PC-3 (cell line): ENCODE data around the gene TBC1D2B. TPM values are rescaled to one million over a fixed set of nuclear protein-coding genes. Genes with fewer than 3 reads are reported as not detected.
"Not testable (repeated sequence)": the region's sequence is repeated elsewhere in the genome, so short reads cannot be mapped to it uniquely, and the experiment has no call there.

ENCODE experiments used
- ATAC-seq: fragments of 200-7000 bp; cut with Tn5 transposase; 2 replicates; pipeline ENCODE4 v1.9.1; 2020; ENCODE audit warnings: mild to moderate bottlenecking, moderate library complexity
- BruUV-seq: library from RNA; stranded (reverse); fragments of 400-500 nt; replicated peaks from 2 replicates; lab custom pipeline; 2021; lab: Mats Ljungman, UMichigan
- CTCF ChIA-PET: fragments of 300-600 bp; sonication (Branson Sonifier 250); formaldehyde crosslinking; loops from one replicate; lab custom pipeline; 2022; ENCODE audit warnings: antibody characterized with exemption; lab: Charles Lee
- POLR2A ChIA-PET: fragments of 300-600 bp; sonication (Branson Sonifier 250); formaldehyde crosslinking; loops from one replicate; lab custom pipeline; 2022; ENCODE audit warnings: antibody characterized with exemption; ENCODE audit not compliant: unreplicated experiment; lab: Charles Lee
- DNase-seq: peaks from one replicate; pipeline ENCODE4 v3.0.0-alpha.2; 2015
- H2AFZ ChIP-seq: fragments of 300-600 bp; sonication (generic); 2 replicates; pipeline ENCODE4 v1.6.0; 2016; ENCODE audit warnings: antibody characterized with exemption, low read length
- H3F3A ChIP-seq: fragments of 300-600 bp; sonication (generic); one replicate; pipeline ENCODE4 v1.6.0; 2017; ENCODE audit warnings: antibody characterized with exemption, low read length, control low read depth, mild to moderate bottlenecking; ENCODE audit not compliant: unreplicated experiment
- H3K27ac ChIP-seq: fragments of 300-600 bp; sonication (generic); 2 replicates; pipeline ENCODE4 v1.5.1; 2016; ENCODE audit warnings: mild to moderate bottlenecking, low read length
- H3K27me3 ChIP-seq: fragments of 300-600 bp; sonication (generic); 2 replicates; pipeline ENCODE4 v1.6.1; 2016; ENCODE audit warnings: low read length, mixed read lengths
- H3K36me3 ChIP-seq: fragments of 300-600 bp; sonication (generic); 2 replicates; pipeline ENCODE4 v1.6.1; 2016; ENCODE audit warnings: low read depth, mixed run types, low read length, mixed read lengths
- H3K4me1 ChIP-seq: fragments of 300-600 bp; sonication (generic); 2 replicates; pipeline ENCODE4 v1.5.1; 2016; ENCODE audit warnings: low read length; ENCODE audit not compliant: insufficient read depth
- H3K4me2 ChIP-seq: fragments of 300-600 bp; sonication (generic); 2 replicates; pipeline ENCODE4 v1.6.0; 2016; ENCODE audit warnings: low read length
- H3K4me3 ChIP-seq: fragments of 300-600 bp; sonication (generic); 2 replicates; pipeline ENCODE4 v1.5.1; 2016; ENCODE audit warnings: mild to moderate bottlenecking, low read length, mixed read lengths
- H3K79me2 ChIP-seq: fragments of 300-600 bp; sonication (generic); 2 replicates; pipeline ENCODE4 v1.6.1; 2017; ENCODE audit warnings: low read length, mixed read lengths
- H3K9ac ChIP-seq: fragments of 300-600 bp; sonication (generic); 2 replicates; pipeline ENCODE4 v1.6.0; 2016; ENCODE audit warnings: mild to moderate bottlenecking, low read length
- H3K9me2 ChIP-seq: fragments of 300-600 bp; sonication (generic); replicated peaks from 2 replicates; pipeline ENCODE4 v1.6.1; 2016; ENCODE audit warnings: mixed run types, low read length, mixed read lengths
- H3K9me3 ChIP-seq: fragments of 300-600 bp; sonication (generic); 2 replicates; pipeline ENCODE4 v1.6.1; 2016; ENCODE audit warnings: low read length, mixed read lengths
- H4K20me1 ChIP-seq: fragments of 300-600 bp; sonication (generic); 2 replicates; pipeline ENCODE4 v1.6.1; 2016; ENCODE audit warnings: low read length, mixed read lengths
- CTCF ChIP-seq: fragments of 300-600 bp; sonication (generic); conservative IDR thresholded peaks from 2 replicates; pipeline ENCODE4 v1.5.1; 2017; ENCODE audit warnings: antibody characterized with exemption, low read depth, mild to moderate bottlenecking, low read length
- EZH2 ChIP-seq: fragments of 300-600 bp; sonication (generic); IDR thresholded peaks from one replicate; pipeline ENCODE4 v1.6.1; 2017; ENCODE audit warnings: antibody characterized with exemption, mild to moderate bottlenecking, low read length; ENCODE audit not compliant: unreplicated experiment
- EZH2phosphoT487 ChIP-seq: fragments of 300-600 bp; sonication (generic); IDR thresholded peaks from 2 replicates; pipeline ENCODE4 v1.6.1; 2018; ENCODE audit warnings: mild to moderate bottlenecking, antibody characterized with exemption, low read length, borderline replicate concordance
- intact Hi-C: fragments of 100-400 bp; cut with micrococcal nuclease; formaldehyde crosslinking; loops from 2 replicates; pipeline ENCODE4 v1.9.0; 2023
- total RNA-seq: library from RNA; depleted of rRNA; stranded (reverse); fragments of >200 nt; gene quantifications from 2 replicates; pipeline ENCODE4 v1.2.3, GENCODE V29; 2014

Gene TBC1D2B
- total RNA-seq, 1 experiment from 2014 or later, result 19.0 TPM

GRCh38 chr15:77989296-77990143 is 88.0 kb downstream of the TBC1D2B start:
- intact Hi-C loops, result no loop called here
- DNase-seq (no peak), ATAC-seq (no peak)
- Histone ChIP-seq H3K27ac (no peak overlapping the region), H3K4me3 (no peak overlapping the region), H2AFZ (no peak overlapping the region), H3K27me3 (no peaks in the 10 kb centered on the region), H3K36me3 (no peaks in the 10 kb centered on the region), H3K4me2 (no peak overlapping the region), H4K20me1 (peaks cover 3% of the 10 kb centered on the region; the same call in 1 of the 2 replicates), H3K79me2 (no peaks in the 10 kb centered on the region), H3K9ac (no peak overlapping the region), H3K9me3 (no peaks in the 10 kb centered on the region), H3K9me2 (no peaks in the 10 kb centered on the region), H3K4me1 (peaks cover 12% of the 10 kb centered on the region), H3F3A (no peaks in the 10 kb centered on the region)
- CTCF ChIA-PET, result no interaction called here
- POLR2A ChIA-PET, result no interaction called here
- TF ChIP-seq CTCF (no peak), EZH2 (no peak), EZH2phosphoT487 (no peak)
- no TSS peak for BruUV-seq

GRCh38 chr15:77988347-77989295 is 88.9 kb downstream of the TBC1D2B start:
- ATAC-seq (no peak), DNase-seq (no peak)
- Histone ChIP-seq H3K4me2 (no peak overlapping the region), H3K27me3 (no peaks in the 10 kb centered on the region), H3K36me3 (no peaks in the 10 kb centered on the region), H3K9me3 (no peaks in the 10 kb centered on the region), H3K4me1 (peaks cover 5% of the 10 kb centered on the region), H2AFZ (no peak overlapping the region), H3F3A (no peaks in the 10 kb centered on the region), H4K20me1 (peaks cover 1% of the 10 kb centered on the region; the same call in 1 of the 2 replicates), H3K4me3 (no peak overlapping the region), H3K27ac (no peak overlapping the region), H3K9ac (no peak overlapping the region), H3K9me2 (no peaks in the 10 kb centered on the region), H3K79me2 (no peaks in the 10 kb centered on the region)
- intact Hi-C loops, result no loop called here
- BruUV-seq, result no TSS peak
- CTCF ChIA-PET, result no interaction called here
- TF ChIP-seq EZH2phosphoT487, result no peak
- TF ChIP-seq CTCF, result no peak
- TF ChIP-seq EZH2, result no peak
- POLR2A ChIA-PET, result no interaction called here

- H3K4me3 ChIP-seq, H3K27me3 ChIP-seq, BruUV-seq, H3F3A ChIP-seq, H3K4me2 ChIP-seq, H2AFZ ChIP-seq, H3K9me3 ChIP-seq, H3K27ac ChIP-seq, H3K4me1 ChIP-seq, H3K36me3 ChIP-seq, H3K9ac ChIP-seq, ATAC-seq, CTCF ChIA-PET, H4K20me1 ChIP-seq, intact Hi-C loops, H3K9me2 ChIP-seq, H3K79me2 ChIP-seq, DNase-seq, POLR2A ChIA-PET: not testable (repeated sequence)
Observed at GRCh38 chr15:77987765-77988136, 89.8 kb downstream of the TBC1D2B start.
